LHCN-M2 (cell line): Measurements from ENCODE around the gene MEIS2. TPM values are rescaled to one million over a fixed set of nuclear protein-coding genes. Genes with fewer than 3 reads are reported as not detected.

Experiments used
- DNase-seq: peaks from one replicate; pipeline ENCODE4 v3.0.0-alpha.2; 2012; ENCODE audit warnings: low read depth
- total RNA-seq: library from RNA; depleted of rRNA; stranded (reverse); fragments of >200 nt; gene quantifications from 2 replicates; pipeline ENCODE4 v1.2.3, GENCODE V29; 2014

Gene MEIS2
- total RNA-seq, 1 experiment from 2014 or later = 13.8 TPM

DNA sequence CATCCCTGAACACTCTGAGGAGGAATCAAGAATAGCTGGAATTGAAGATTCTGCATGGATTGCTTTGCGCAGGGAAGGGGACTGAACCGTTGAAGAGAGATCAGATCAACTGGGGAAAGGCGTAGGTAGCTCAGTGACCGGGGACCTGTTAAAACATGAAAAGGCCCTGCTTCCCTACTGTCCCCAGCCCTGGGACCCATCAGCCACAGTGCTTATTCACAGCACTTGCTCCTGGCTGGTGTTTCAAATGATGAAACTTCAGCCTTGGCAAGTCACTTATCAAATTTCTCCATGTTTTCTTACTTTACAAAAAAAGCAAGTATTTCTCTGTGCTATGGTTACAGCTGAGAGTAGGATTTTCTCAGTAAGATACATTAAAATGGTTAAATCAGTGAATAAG lies 199.3 kb downstream of the MEIS2 start:
- DNase-seq = no peak

DNA sequence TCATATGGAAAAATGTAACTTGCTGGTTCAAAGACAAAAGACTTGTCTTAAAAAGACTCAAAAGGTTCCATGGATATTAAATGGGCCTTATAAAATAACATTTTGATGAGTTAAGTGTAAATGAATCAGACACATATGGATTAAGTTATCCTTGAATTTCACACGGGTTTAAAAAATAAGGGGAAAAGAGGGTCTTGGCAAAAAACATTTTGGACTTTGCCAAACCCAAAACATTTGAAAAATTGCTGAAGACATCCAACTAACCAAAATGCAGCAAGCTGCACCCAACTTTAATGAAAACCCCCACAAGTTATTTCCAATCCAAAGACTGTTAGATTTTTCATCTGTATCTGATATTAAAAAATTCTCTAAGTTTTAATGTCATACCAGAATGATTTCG lies 200.7 kb downstream of the MEIS2 start:
- no peak for DNase-seq

DNA sequence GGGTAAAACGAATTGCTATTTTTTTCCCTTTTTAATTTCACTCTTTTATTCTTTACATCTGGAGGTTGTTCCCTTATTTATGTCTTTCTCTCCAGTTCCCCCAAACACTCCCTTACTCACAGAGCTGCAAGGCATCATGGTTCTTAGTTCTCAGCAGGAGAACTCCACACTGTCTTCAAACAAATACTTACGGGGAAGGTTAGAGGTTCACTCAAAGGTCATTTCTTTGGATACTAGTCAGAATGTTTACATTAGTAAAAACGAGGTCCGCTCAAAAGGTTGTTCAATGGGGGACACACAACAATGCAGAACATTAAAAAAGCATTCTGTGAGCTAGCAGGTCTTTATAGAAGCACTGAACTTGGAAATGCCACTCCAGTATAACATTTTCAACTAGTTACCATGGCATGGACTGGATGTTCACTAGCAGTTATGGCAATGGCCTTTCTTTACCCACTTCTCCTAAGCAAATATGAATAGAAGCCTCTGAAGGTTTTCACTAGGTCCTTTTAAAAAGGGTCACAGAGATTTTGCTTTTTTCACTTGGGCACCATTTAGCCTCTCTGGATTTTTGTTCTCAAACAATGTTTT lies 201.7 kb downstream of the MEIS2 start:
- no peak for DNase-seq

DNA sequence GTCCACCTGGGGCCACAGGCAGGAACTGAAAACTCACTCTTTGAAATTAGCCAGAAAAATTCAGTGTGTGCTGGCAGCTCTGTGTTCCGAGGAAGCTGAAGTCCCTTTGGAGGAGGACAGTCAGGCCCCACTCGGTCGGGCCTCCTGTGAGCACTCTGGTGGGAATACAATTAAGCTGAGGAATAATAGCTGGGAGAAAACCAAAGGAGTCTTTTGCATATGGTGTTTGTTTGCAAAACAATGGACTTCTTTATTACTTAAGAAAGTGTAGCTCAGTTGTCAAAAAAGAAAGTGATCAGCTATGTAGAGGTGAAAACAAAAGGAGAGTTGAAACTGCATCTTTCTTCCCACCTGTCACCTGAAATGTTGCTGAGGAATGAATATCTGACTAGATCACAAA lies 202.5 kb downstream of the MEIS2 start:
- no peak for DNase-seq

DNA sequence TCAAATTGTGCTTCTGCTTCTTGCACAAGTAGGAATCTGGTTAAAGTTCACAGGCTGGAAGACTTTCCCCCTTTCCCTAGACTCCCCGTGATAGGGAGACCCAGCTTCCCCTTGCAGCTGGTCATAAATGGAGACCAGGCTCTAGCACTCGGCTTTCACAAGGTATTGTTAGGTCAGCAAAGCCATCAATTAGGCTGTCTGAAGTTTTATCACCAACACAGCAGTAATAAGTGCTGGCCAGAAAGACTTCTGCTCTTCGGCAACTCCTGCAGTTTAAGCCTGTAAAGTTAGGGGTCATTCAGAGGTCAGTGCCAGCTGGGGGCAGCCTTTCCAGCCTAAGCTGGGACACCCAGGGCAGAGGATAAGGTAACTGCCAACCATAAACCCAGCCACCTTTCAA lies 203.4 kb downstream of the MEIS2 start:
- DNase-seq = no peak

DNA sequence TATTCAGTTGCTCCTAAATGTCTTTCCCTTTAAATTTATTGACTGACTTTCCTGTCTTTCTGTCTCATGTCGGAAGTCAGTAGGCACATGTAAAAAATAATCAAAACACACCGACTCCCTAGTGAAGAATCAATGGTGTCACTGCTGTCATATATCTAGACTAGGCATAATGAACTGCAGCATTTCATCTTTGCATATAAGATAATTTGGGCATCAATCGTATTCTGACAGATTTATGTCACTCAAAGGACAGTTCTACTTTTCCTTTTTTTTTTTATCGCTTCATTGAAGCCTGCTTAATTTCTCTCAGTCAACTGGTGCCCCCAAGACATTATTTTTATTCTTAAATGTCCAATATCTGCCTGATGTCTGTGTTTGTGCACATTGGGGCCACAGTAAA lies 206.3 kb downstream of the MEIS2 start:
- DNase-seq = no peak

DNA sequence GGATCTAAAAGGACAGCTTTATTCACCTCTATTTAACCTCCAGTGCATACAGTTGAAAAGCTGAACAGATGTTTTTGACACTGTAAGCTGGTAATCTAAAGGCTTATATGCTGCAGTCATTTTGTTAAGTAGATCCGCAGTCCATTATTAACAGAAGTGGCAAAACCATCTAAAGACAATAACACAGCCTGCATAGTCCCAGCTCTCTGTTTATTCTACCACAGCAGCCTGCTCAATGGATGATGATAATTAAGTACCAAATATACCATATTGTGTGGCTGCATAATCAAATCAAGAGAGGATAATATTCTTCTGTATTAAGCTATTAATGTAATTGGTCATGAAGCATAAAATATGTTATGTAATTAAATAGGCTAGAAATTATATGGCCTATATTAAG lies 207.1 kb downstream of the MEIS2 start:
- no peak for DNase-seq

DNA sequence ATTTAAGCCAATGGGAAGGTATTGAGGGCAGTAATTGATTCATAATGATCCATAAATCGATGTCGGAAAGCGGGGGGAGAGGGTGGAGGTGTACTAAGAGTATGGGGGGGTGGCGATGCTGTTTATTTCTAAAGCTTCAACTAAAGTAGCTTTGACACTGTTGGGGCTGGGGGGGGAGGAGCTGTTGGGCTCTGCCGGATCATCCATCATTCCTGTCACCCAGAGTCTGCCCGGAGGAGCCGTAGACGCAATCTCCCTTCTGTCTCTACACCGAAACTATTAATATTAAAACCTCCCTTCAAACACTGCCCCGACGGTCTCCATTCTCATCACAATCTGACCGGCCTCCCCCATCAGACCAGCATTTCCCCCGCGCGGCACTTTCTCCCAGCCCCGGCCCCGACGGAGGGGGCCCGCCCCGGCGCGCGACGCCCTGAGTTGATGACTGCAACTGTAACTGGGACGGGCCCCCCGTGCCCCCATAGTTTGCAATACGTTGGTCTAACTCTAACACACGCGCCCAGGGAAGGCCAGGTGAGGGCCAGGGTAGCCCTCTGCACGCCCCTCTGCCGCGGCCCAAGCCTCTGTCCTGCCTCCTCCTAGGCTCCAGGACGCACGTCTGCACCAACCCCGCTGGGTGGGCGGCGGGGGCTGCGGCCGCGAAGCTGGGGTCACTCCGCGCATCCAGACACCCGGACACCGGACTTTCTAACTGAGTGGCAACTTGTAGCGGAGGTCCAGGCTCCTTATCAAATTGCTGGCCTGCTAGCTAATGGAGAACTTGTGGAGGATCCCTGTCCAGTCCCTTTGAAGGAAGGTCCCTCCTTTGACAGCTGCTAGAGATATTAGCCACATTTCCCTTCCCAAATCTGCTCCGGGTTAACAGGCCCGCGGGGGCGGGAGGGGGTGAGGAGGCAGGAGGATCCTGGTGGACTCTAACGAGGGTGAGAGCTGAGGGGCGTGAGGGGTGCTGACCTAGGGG lies 212.0 kb downstream of the MEIS2 start:
- no peak for DNase-seq

DNA sequence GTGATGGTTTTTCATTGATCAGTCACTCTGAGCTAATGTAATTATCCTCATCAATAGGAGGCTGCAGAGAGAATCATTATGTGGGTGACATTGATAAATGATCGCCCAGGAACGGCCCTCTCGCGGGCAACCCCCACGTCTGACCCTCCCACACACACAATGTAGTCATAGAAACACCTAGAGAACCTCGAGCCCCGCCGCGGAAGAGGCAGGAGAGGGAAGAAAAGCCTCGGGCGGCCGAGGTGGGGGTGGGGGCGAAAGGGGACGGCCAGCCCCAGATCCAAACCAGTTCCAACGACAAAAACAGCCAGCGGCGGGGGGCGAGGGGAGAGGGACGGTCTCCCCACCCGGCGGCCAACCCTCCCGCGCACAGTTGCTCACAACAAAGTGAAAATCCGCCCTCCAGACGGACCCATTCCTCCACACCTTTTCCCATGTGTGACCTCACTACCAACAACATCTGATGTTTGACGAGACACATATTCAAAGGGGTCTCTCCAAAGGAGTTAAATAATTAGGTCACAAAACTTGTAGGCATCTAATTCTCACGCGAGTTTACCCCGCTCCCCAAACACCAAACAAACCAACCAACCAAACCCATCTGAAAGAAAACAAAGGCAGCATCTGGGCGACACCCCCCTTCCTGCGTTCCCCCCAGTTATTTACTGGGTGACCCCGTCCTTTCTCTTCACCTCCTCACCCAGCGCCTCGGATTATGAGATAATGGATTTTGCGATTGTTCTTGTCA lies 213.0 kb downstream of the MEIS2 start:
- no peak for DNase-seq

DNA sequence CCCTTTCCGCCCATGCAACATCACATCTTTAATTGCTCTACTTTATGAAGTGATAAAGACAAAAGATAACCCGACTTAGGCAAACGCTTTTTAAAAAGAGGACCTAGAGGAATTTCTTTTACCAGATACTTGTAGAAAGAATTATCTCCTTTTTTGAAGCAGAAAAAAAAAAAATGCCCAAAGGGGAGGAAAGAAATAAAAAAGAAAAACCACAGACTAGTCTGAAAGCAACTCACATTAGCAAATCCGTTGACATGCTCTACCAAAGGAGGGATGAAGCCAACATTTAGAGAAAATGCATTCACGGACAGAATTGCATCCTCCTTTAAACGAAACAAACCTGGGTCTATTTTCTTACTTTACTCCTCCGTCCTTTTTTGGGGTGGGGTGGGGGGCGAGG lies 213.6 kb downstream of the MEIS2 start:
- DNase-seq = no peak

DNA sequence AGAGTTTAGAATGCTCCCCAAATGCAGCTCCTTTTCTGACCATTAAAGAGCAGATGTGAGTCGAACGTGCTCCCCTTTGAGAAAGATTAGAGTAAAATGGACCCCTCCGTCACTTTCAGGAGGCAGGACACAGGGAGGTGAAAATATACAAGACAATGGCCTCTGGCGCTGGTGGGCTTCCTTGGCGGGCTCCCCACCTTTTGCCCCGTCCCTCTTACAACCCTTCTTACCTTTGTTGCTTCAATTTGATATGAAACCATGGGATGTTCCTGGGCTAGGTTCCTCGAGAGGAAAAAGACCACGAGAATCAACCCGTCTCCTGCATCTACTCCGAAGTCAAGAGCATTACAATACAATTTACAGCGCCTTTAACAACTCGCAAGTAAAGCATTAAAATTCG lies 214.2 kb downstream of the MEIS2 start:
- no peak for DNase-seq

DNA sequence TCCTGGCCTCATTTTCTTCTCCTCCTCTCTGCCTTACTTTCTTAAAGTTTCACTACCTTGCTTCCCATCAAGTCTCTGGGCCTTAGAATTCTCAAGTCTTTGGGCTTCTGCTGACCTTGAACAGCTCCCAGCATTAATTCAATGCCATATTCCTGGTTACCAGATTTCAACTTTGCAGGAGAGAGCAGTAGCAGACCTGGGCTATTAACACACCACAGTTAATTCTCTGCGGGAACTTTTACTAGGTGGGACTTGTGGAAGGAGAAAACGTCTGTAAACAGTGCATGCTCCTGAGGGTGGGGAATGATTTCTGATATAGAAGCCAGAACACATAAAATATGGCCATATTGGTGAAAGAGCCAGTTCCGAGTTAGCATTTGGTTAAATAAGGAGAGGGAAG lies 214.6 kb downstream of the MEIS2 start:
- DNase-seq = no peak

DNA sequence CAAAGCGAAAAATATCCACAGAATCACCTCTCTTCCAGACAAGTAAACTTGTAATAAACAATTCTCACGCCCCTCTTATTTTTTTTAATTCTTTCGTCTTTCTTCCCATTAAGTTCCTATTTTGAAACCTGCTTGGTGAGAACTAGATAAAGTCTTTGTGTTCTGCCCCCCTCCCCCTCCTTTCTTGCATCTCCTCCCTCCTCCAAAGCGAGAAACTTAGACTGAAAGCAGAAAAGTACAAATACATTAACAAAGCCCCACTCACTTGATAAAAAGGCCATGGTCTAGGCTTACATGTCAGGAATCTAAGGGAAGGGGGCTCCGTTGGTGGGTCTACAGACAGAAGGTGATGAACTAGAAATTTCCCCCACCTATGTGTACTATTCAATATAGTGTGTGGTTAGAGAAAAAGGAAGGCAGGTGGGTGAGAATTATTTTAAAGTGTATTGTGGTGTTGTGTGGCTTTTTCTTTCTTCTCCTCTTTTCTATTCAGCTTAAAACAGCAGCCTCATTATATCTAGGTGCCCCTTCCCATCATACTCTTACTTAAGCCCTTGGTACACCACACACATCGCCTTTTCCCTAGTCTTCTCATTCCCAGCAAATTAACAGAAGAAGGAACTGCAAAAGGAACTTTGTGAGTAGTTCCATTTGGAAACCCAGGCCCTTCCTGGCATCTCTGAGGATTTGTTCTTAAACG lies 215.3 kb downstream of the MEIS2 start:
- no peak for DNase-seq

DNA sequence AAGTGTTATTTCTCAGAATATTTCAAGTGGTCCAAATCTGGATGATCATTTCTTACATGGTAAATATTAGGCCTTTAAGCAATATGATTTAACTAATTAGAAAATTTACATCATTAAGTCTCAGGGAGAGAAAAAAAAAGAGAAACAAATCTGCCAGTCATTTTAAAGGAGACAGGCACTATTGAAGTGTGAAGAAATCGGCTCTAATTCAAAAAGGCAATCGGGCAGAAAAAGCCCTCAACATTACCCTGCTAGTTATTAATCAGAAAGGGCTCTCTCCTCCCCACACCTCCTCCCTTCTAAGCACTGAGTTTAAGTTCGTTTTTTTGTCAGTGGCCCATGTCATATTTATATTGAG lies 215.9 kb downstream of the MEIS2 start:
- DNase-seq = no peak

DNA sequence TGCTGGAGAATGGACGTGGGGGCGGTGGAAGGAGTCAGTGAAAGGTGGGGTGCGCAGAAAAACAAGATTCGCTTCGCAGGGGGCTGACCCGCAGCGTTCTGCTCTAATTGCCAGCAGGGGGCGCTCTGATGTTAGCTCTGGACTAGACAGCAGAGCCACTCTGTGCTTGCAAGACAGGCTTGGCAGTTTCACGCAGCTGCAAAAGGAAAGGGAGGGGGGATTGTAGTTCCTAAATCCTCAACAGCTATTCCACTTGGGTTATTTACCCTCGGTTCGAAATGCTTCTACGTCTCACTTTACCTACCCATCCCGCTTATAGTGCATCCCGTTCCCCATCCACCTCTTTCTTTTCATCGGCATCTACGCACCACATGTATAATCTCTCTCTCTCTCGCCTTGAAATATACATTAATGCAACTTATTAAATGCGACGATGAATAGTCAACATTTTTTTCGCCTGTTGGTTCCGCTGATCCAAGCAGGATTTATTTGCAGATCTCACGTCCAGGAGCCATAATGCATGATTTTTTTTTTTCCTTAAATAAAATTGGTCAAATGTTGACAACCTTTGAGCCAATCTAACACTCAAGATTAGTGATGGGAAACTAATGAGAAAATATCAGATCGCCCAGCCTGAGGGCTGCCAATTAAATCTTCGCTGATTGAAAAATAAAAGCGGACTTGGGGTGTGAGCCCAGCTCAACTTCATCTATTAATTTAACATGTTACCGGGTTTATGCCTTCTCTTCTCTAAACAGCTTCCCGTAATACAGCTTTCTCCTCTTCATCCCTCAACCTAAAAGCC lies 216.4 kb downstream of the MEIS2 start:
- DNase-seq = peak; percentile 81

DNA sequence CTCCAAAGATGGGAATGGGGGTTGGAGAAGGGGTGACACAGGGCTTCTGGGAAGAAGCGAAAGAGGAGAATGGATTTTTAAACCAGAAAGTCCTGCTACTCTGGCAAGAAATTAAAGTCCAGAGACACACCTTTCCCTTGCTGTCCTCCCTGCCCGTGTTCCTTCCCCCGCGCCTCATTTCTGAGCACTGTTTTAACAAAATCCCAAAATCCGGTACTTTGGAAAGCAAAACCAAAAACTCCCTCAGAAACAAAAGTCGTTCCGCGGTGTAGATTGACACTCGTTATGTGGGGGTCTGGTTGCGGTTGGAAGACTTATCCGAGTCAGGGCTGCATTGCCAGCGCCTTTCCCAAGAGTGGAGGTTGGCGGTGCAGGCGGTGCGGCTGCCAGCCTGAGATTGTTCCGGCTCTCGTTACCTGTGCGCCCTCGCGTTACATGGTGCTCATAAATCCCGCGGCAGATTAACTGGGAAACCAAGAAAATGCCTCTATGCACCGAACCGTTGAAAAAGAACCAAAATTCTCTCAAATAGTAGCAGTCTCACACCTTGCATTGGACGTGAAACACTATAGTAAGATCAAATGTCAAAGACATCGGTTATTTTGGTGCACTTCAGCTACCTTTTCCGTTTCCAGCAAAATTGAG lies 217.7 kb downstream of the MEIS2 start:
- DNase-seq = no peak

DNA sequence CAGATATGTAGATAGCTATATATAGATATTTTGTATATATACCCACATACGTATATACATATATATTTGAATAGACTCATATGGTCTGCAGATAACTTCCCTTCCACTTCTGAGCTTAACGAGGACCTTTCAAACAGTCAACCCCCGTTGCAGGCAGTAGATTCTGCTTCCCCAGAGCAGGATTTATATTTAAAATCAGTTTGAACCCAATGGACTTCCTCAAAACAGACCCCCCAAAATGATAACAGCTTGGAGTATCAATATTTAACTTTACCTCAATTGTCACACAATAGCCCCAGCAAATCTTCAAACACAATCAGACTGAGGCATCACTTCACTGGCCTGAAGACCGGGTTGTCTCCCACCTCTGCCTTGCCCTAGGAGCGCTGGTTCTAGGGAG lies 218.3 kb downstream of the MEIS2 start:
- DNase-seq = no peak

DNA sequence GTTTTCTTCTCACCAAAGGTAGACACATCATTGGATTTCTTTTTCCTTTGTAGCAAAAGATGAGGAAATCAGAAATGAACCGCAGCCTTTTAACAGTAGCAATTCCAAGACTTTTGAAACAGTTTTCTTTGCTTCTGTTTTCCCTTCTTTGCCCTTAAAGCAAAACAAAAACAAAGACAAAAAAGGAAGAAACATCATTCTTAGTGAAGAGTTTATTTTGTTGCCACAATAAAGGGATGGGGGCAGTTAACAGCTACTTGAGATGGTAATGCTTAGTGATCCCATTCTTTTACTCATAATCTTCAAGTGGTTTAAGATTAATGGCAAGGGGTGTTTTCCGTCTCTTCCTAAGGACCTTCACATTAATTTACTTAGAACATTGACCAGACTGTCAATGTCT lies 218.8 kb downstream of the MEIS2 start:
- DNase-seq = no peak

DNA sequence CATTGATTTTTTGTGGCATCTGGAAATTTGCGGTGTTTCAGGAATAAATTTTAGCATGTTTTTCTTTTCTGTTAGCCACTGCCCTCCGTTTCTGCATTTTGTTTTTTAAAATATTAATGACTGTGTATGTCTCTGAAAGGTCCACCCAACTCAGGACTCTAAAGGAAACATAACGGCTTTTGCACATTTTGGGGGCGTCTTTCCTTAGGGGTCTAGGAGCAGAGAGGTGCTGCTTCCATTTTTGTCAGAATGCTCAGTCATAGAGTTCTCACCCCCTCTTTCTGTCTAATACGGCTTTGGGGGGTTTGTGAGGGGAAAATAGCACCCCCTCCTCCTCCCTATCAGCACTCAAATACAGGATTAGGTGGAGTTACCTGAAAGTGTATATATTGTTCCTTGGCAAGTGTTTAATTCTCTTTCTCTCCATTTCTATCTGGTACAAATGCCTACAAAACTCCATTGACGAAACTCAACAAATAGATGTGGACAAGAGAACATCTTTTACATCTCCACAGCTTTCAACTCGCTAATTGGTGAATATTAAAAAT lies 219.4 kb downstream of the MEIS2 start:
- no peak for DNase-seq

DNA sequence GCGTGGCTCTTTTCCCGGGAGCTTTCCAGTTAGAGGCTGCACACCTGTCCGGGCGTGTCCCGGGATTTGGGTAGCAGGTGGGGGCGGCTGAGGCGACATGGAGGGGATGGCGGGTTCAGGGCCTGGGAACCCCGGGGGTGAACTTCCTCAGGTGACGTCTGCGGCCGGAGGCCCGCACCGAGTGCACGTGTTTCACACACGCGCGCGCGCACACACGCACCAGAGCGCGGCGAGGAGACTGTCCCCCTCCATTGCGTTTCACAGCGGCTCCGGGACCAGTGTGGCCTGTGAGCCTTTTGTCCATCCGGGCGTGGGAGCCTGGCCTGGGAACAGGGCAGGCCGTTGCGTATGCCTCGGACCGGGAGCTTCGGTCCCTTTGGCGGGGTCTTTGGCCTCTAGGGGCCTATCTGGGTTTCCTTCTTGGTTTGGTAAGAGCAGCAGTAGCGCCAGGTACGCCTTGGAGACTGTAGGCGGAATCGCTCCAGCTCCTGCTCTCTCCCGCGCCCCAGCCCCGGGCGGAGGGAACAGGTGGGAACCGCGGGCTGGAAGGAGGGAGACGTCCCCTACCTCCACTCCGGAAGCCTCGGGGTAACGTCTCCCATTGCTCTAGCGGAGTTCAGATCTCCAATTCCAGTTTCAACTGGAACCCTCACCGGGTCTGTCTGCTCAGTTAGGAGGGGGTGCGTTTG lies 220.0 kb downstream of the MEIS2 start:
- DNase-seq = no peak
